ENCODE measurements around the gene ANKS1B.
"Not testable (repeated sequence)": the region's sequence is repeated elsewhere in the genome, so short reads cannot be mapped to it uniquely, and the experiment has no call there.

The ANKS1B gene

GRCh38 chr12:99706736-99707473 is 277.8 kb downstream of the ANKS1B start:
- no peak for DNase-seq (ENCODE audit: low read depth, low spot score)

GRCh38 chr12:99704458-99704857 is 280.3 kb downstream of the ANKS1B start:
- DNase-seq (ENCODE audit: low read depth, low spot score) = no peak

GRCh38 chr12:99704036-99704435 is 280.7 kb downstream of the ANKS1B start:
- no peak for DNase-seq (ENCODE audit: low read depth, low spot score)

- no peak for DNase-seq (ENCODE audit: low read depth, low spot score)
Observed at GRCh38 chr12:99700032-99700431, 284.7 kb downstream of the ANKS1B start.

- DNase-seq (ENCODE audit: low read depth, low spot score) = no peak
Observed at GRCh38 chr12:99695050-99695449, 289.7 kb downstream of the ANKS1B start.

- DNase-seq (ENCODE audit: low read depth, low spot score) = no peak
Observed at GRCh38 chr12:99686142-99686541, 298.6 kb downstream of the ANKS1B start.

GRCh38 chr12:99680276-99680675 is 304.5 kb downstream of the ANKS1B start:
- no peak for DNase-seq (ENCODE audit: low read depth, low spot score)

- DNase-seq (ENCODE audit: low read depth, low spot score) = no peak
Observed at GRCh38 chr12:99670635-99671034, 314.1 kb downstream of the ANKS1B start.

- no peak for DNase-seq (ENCODE audit: low read depth, low spot score)
Observed at GRCh38 chr12:99658671-99659349, 325.9 kb downstream of the ANKS1B start.

- no peak for DNase-seq (ENCODE audit: low read depth, low spot score)
Observed at GRCh38 chr12:99649551-99649950, 335.2 kb downstream of the ANKS1B start.

GRCh38 chr12:99648183-99648582 is 336.6 kb downstream of the ANKS1B start:
- no peak for DNase-seq (ENCODE audit: low read depth, low spot score)

GRCh38 chr12:99647453-99647852 is 337.3 kb downstream of the ANKS1B start, which contains the start of gene GARIN6:
TSS of gene GARIN6 (plus strand) at chr12:99647753. CDS start at chr12:99648175, 422 bp downstream.
- no peak for DNase-seq (ENCODE audit: low read depth, low spot score)

- no peak for DNase-seq (ENCODE audit: low read depth, low spot score)
Observed at GRCh38 chr12:99644629-99645028, 340.1 kb downstream of the ANKS1B start.

GRCh38 chr12:99627459-99627858 is 357.3 kb downstream of the ANKS1B start:
- DNase-seq (ENCODE audit: low read depth, low spot score) = no peak

GRCh38 chr12:99624591-99624990 is 360.1 kb downstream of the ANKS1B start:
- DNase-seq (ENCODE audit: low read depth, low spot score) = not testable (repeated sequence)

- no peak for DNase-seq (ENCODE audit: low read depth, low spot score)
Observed at GRCh38 chr12:99620159-99620479, 364.6 kb downstream of the ANKS1B start.

GRCh38 chr12:99619389-99620158 is 365.2 kb downstream of the ANKS1B start:
- no peak for DNase-seq (ENCODE audit: low read depth, low spot score)

- no peak for DNase-seq (ENCODE audit: low read depth, low spot score)
Observed at GRCh38 chr12:99618657-99619056, 366.1 kb downstream of the ANKS1B start.

GRCh38 chr12:99611599-99611998 is 373.1 kb downstream of the ANKS1B start:
- DNase-seq (ENCODE audit: low read depth, low spot score) = no peak

- no peak for DNase-seq (ENCODE audit: low read depth, low spot score)
Observed at GRCh38 chr12:99611117-99611516, 373.6 kb downstream of the ANKS1B start.

GRCh38 chr12:99609455-99610181 is 375.1 kb downstream of the ANKS1B start:
- no peak for DNase-seq (ENCODE audit: low read depth, low spot score)

GRCh38 chr12:99600388-99600787 is 384.3 kb downstream of the ANKS1B start:
- no peak for DNase-seq (ENCODE audit: low read depth, low spot score)

Data from activated CD4-positive, CD25-positive, alpha-beta regulatory T cell treated with anti-CD3 and anti-CD28 coated beads, Interleukin-2, amount 50 U/mL, for 16 hours (primary cell).